ENCODE measurements around the gene MCOLN2. TPM values are rescaled to one million over a fixed set of nuclear protein-coding genes. Genes with fewer than 3 reads are reported as not detected.
A peak's percentile ranks its signal among the peaks of the same experiment; 100 is the strongest.
"Not testable (repeated sequence)": the region's sequence is repeated elsewhere in the genome, so short reads cannot be mapped to it uniquely, and the experiment has no call there.

The MCOLN2 gene
- total RNA-seq, 1 experiment from 2014 or later, result 3.1 TPM

GRCh38 chr1:84918726-84919336 lies 78.1 kb downstream of the MCOLN2 start:
- peak; percentile 66 for DNase-seq (ENCODE audit: low read depth)
- in situ Hi-C loops (cut with HindIII; ENCODE audit: low pct_unique_long_range_greater_than_20kb, low sequenced_read_pairs), result no loop called here

- no peak for DNase-seq (ENCODE audit: low read depth)
- in situ Hi-C loops (cut with HindIII; ENCODE audit: low pct_unique_long_range_greater_than_20kb, low sequenced_read_pairs), result no loop called here
These were observed 80.0 kb downstream of the MCOLN2 start for GRCh38 chr1:84916897-84917296.

GRCh38 chr1:84913555-84913892 lies 83.4 kb downstream of the MCOLN2 start:
- DNase-seq (ENCODE audit: low read depth), result peak; percentile 65
- in situ Hi-C loops (cut with HindIII; ENCODE audit: low pct_unique_long_range_greater_than_20kb, low sequenced_read_pairs), result no loop called here

- DNase-seq (ENCODE audit: low read depth), result no peak
- in situ Hi-C loops (cut with HindIII; ENCODE audit: low pct_unique_long_range_greater_than_20kb, low sequenced_read_pairs), result no loop called here
These were observed 84.0 kb downstream of the MCOLN2 start for GRCh38 chr1:84912726-84913554.

GRCh38 chr1:84908746-84909464 lies 88.0 kb downstream of the MCOLN2 start:
- in situ Hi-C loops (cut with HindIII; ENCODE audit: low pct_unique_long_range_greater_than_20kb, low sequenced_read_pairs); DNase-seq (ENCODE audit: low read depth): not testable (repeated sequence)

- peak; percentile 53 for DNase-seq (ENCODE audit: low read depth)
These were observed 89.7 kb downstream of the MCOLN2 start for GRCh38 chr1:84907095-84907827.

GRCh38 chr1:84902727-84903126 lies 94.2 kb downstream of the MCOLN2 start:
- DNase-seq (ENCODE audit: low read depth); in situ Hi-C loops (cut with HindIII; ENCODE audit: low pct_unique_long_range_greater_than_20kb, low sequenced_read_pairs): not testable (repeated sequence)

More at GRCh38 chr1:84907095-84907827, 89.7 kb downstream of the MCOLN2 start:
- in situ Hi-C loops (cut with HindIII; ENCODE audit: low pct_unique_long_range_greater_than_20kb, low sequenced_read_pairs), result no loop called here

- in situ Hi-C loops (cut with HindIII; ENCODE audit: low pct_unique_long_range_greater_than_20kb, low sequenced_read_pairs), result no loop called here
These were observed 96.9 kb downstream of the MCOLN2 start for GRCh38 chr1:84899969-84900368.

GRCh38 chr1:84896279-84896678 lies 100.6 kb downstream of the MCOLN2 start:
- DNase-seq (ENCODE audit: low read depth), result no peak
- in situ Hi-C loops (cut with HindIII; ENCODE audit: low pct_unique_long_range_greater_than_20kb, low sequenced_read_pairs), result no loop called here

More at GRCh38 chr1:84899969-84900368, 96.9 kb downstream of the MCOLN2 start:
- no peak for DNase-seq (ENCODE audit: low read depth)

GRCh38 chr1:84892705-84893618 lies 104.0 kb downstream of the MCOLN2 start, which contains the start of gene LPAR3:
Gene LPAR3 (minus strand): TSS chr1:84893206. CDS start chr1:84866120, 27,086 bp downstream.
- DNase-seq (ENCODE audit: low read depth), result no peak
- in situ Hi-C loops (cut with HindIII; ENCODE audit: low pct_unique_long_range_greater_than_20kb, low sequenced_read_pairs), result no loop called here

- in situ Hi-C loops (cut with HindIII; ENCODE audit: low pct_unique_long_range_greater_than_20kb, low sequenced_read_pairs), result no loop called here
- DNase-seq (ENCODE audit: low read depth), result no peak
These were observed 106.3 kb downstream of the MCOLN2 start for GRCh38 chr1:84890566-84890965.

- in situ Hi-C loops (cut with HindIII; ENCODE audit: low pct_unique_long_range_greater_than_20kb, low sequenced_read_pairs), result no loop called here
- DNase-seq (ENCODE audit: low read depth), result no peak
These were observed 107.5 kb downstream of the MCOLN2 start for GRCh38 chr1:84889437-84889836.

GRCh38 chr1:84888753-84889152 lies 108.2 kb downstream of the MCOLN2 start:
- DNase-seq (ENCODE audit: low read depth), result no peak
- in situ Hi-C loops (cut with HindIII; ENCODE audit: low pct_unique_long_range_greater_than_20kb, low sequenced_read_pairs), result no loop called here

- in situ Hi-C loops (cut with HindIII; ENCODE audit: low pct_unique_long_range_greater_than_20kb, low sequenced_read_pairs), result no loop called here
These were observed 109.5 kb downstream of the MCOLN2 start for GRCh38 chr1:84887261-84887934.

GRCh38 chr1:84885469-84885868 lies 111.4 kb downstream of the MCOLN2 start:
- no peak for DNase-seq (ENCODE audit: low read depth)
- in situ Hi-C loops (cut with HindIII; ENCODE audit: low pct_unique_long_range_greater_than_20kb, low sequenced_read_pairs), result no loop called here

More at GRCh38 chr1:84887261-84887934, 109.5 kb downstream of the MCOLN2 start:
- DNase-seq (ENCODE audit: low read depth), result no peak

- in situ Hi-C loops (cut with HindIII; ENCODE audit: low pct_unique_long_range_greater_than_20kb, low sequenced_read_pairs), result no loop called here
- no peak for DNase-seq (ENCODE audit: low read depth)
These were observed 112.1 kb downstream of the MCOLN2 start for GRCh38 chr1:84884671-84885389.
